Heart right ventricle (tissue), 16 donors: ENCODE data around the gene GNG12. TPM values are rescaled to one million over a fixed set of nuclear protein-coding genes. Genes with fewer than 3 reads are reported as not detected.

Source experiments
- ATAC-seq, 8 donors: fragments of 200-7000 bp; cut with Tn5 transposase; one replicate each; pipeline ENCODE4 v1.9.1; 2020; ENCODE audit warnings: mild to moderate bottlenecking in 8 of 8, moderate library complexity in 8 of 8, moderate number of reproducible peaks in 1 of 8
- DNase-seq, 2 donors: peaks; one replicate each; pipeline ENCODE4 v3.0.0-alpha.2; 2020
- H3K27ac ChIP-seq, 10 donors: fragments of 200-600 bp; sonication (generic) in 2 of 10; one replicate each; pipeline versions ENCODE4 v1.5.0 to v1.8.0; 2020 to 2022; ENCODE audit warnings: mild to moderate bottlenecking in 3 of 10
- H3K27me3 ChIP-seq, 7 donors: fragments of 200-600 bp; one replicate each; pipeline ENCODE4 v1.8.0; 2021 to 2022; ENCODE audit warnings: mild to moderate bottlenecking in 2 of 7
- H3K36me3 ChIP-seq, 9 donors: fragments of 200-600 bp; sonication (generic) in 1 of 9; one replicate each; pipeline versions ENCODE4 v1.5.0 to v1.8.0; 2020 to 2022; ENCODE audit warnings: mild to moderate bottlenecking in 2 of 9
- H3K4me1 ChIP-seq, 9 donors: fragments of 200-600 bp; sonication (generic) in 1 of 9; one replicate each; pipeline versions ENCODE4 v1.5.0 to v1.8.0; 2020 to 2022; ENCODE audit warnings: mild to moderate bottlenecking in 4 of 9
- H3K4me3 ChIP-seq, 10 donors: fragments of 200-600 bp; sonication (generic) in 2 of 10; one replicate each; pipeline versions ENCODE4 v1.5.0 to v1.8.0; 2020 to 2022; ENCODE audit warnings: mild to moderate bottlenecking in 7 of 10, moderate library complexity in 2 of 10
- H3K9me3 ChIP-seq, 11 donors: fragments of 200-600 bp in 10 of 11; sonication (generic) in 2 of 11; one replicate each; pipeline versions ENCODE4 v1.5.0 to v1.8.0; 2013 to 2022; ENCODE audit warnings: mild to moderate bottlenecking in 2 of 11, control low read depth in 1 of 11, moderate library complexity in 1 of 11
- CTCF ChIP-seq, 9 donors: fragments of 200-600 bp; sonication (generic) in 2 of 9; IDR thresholded peaks; one replicate each; pipeline versions ENCODE4 v1.5.0 to v1.8.0; 2021 to 2022; ENCODE audit warnings: antibody characterized with exemption in 9 of 9, mild to moderate bottlenecking in 5 of 9, moderate library complexity in 1 of 9
- WGBS, 2 donors: extraction: QIAGEN DNeasy Blood & Tissue Kit; methylation state at CpG; one replicate each; pipeline ENCODE4 v1.1.7; 2013; ENCODE audit warnings: inconsistent platforms in 1 of 2; 5-methylcytosine and 5-hydroxymethylcytosine counted together
- intact Hi-C, 10 donors: fragments of 100-400 bp; cut with DNase I; formaldehyde crosslinking; loops; one replicate each; pipeline versions ENCODE4 v1.11.1 to v1.14.2; 2022
- polyA plus RNA-seq, 2 donors: library from polyadenylated mRNA; stranded (reverse); fragments of 200-250 nt; gene quantifications; one replicate each; pipeline ENCODE4 v1.2.3, GENCODE V29; 2013
- total RNA-seq, 10 donors: library from RNA; stranded (reverse); fragmentation: NEBNext Ultra II Directional in 3 of 10; extraction: Animal tissue kit (Norgen Biotek cat#: 25700) in 3 of 10; gene quantifications; one replicate each; pipeline versions ENCODE4 v1.2.1 to v1.2.4, GENCODE V29; 2021 to 2023
- donor health status: Arrhythmogenic right ventricular cardiomyopathy.
- donor health status: ischemic (EF 13 %, LVEDD 7.1; RV severe dilation, severe dysfunction).
- donor health status: healthy with polysubstance abuse.
- donor health status: DM: no; HTN: yes; CAD: no.
- donor health status: DM: no; HTN: no; CAD: no.
- donor health status: ischemic (EF 25% LVEDD 6.9; RV normal size, moderate dysfunction).
- donor health status: ischemic (EF 25% LVEDD 5.7; RV mildly dilated, moderate dysfunction).
- donor health status: healthy.
- donor health status: DM: yes; HTN: yes; CAD: no.
- donor health status: Ischemic cardiomyopathy.
- donor health status: ischemic (EF 35%, LVEDD 5.7; RV mildly dilated, moderate dysfunction).
- donor health status: nonischemic (EF 11% LVEDD 7.7; RV severe dilation, severe dysfunction).
- donor health status: DM: yes; HTN: yes; CAD: no.
- donor health status: PGD.
- donor health status: ischemic (EF 29% LVEDD 5.4; RV normal size, mild dysfunction).
- donor health status: nonischemic (EF 23%, LVEDD 6.1; RV moderate dilation, normal function).

GNG12 gene
- total and polyA plus RNA-seq, 12 donors = 8.5 to 49.4 (median 34.5) TPM

GRCh38 chr1:67688526-67689219 lies 144.6 kb downstream of the GNG12 start:
- DNase-seq = no peak
- 56 to 60% methylated on average over 3 of the region's 3 CpGs for WGBS, 2 donors
- peak overlapping the region in 2 of 10 donors; percentile 10 to 99 for H3K27ac ChIP-seq
- no peak for ATAC-seq
- TF ChIP-seq CTCF (IDR thresholded peaks at IDR 0.05) = no peak
- no peaks in the 10 kb centered on the region for H3K9me3 ChIP-seq
- H3K4me1 ChIP-seq = peaks cover 2 to 42% (median 35%) of the 10 kb centered on the region in 9 donors
- peaks cover 0 to 45% (median 18%) of the 10 kb centered on the region in 9 donors for H3K36me3 ChIP-seq
- H3K4me3 ChIP-seq = no peak overlapping the region
- H3K27me3 ChIP-seq = no peaks in the 10 kb centered on the region
- intact Hi-C loops = loop anchor here (5.0 to 10.0 kb wide), 10 partner anchors 34 to 154 kb away; partner anchors contain the start of gene GNG12 (in 1 of the 10)

- Histone ChIP-seq H3K36me3 (peaks cover 0 to 45% (median 18%) of the 10 kb centered on the region in 9 donors), H3K9me3 (no peaks in the 10 kb centered on the region), H3K27me3 (no peaks in the 10 kb centered on the region), H3K4me3 (peak overlapping the region in 8 of 10 donors; percentile 74 to 97 (median 90)), H3K4me1 (peaks cover 2 to 52% (median 35%) of the 10 kb centered on the region in 9 donors), H3K27ac (peak overlapping the region in 9 of 10 donors; percentile 94 to 100 (median 98))
- intact Hi-C loops = loop anchor here (2.0 to 10.0 kb wide), 15 partner anchors 35 to 153 kb away; partner anchors contain the start of gene GNG12 (in 1 of the 10)
- 50 to 62% methylated on average over 4 of the region's 4 CpGs for WGBS, 2 donors
- TF ChIP-seq CTCF (IDR thresholded peaks at IDR 0.05) = no peak
- ATAC-seq (no peak), DNase-seq (no peak)
Observed at GRCh38 chr1:67687649-67688048, 145.6 kb downstream of the GNG12 start.

GRCh38 chr1:67687198-67687545 lies 146.1 kb downstream of the GNG12 start:
- Histone ChIP-seq H3K4me1 (peaks cover 2 to 52% (median 35%) of the 10 kb centered on the region in 9 donors), H3K27me3 (no peaks in the 10 kb centered on the region), H3K27ac (peak overlapping the region; percentile 94 to 100 (median 98)), H3K9me3 (no peaks in the 10 kb centered on the region), H3K4me3 (peak overlapping the region in 9 of 10 donors; percentile 59 to 97 (median 89)), H3K36me3 (peaks cover 0 to 45% (median 18%) of the 10 kb centered on the region in 9 donors)
- no peak for DNase-seq
- 26 to 35% methylated on average over 3 of the region's 3 CpGs for WGBS, 2 donors
- intact Hi-C loops = loop anchor here (2.0 to 10.0 kb wide), 15 partner anchors 35 to 152 kb away; partner anchors contain the start of gene GNG12 (in 1 of the 10)
- TF ChIP-seq CTCF (IDR thresholded peaks at IDR 0.05) = no peak
- ATAC-seq = no peak

- DNase-seq (peak; percentile 72 to 81), ATAC-seq (peak; percentile 48 to 83 (median 74))
- intact Hi-C loops = loop anchor here (2.0 to 10.0 kb wide), 15 partner anchors 36 to 152 kb away; partner anchors contain the start of gene GNG12 (in 1 of the 10)
- WGBS, 2 donors = 1% methylated on average over 43 of the region's 43 CpGs
- Histone ChIP-seq H3K27ac (peak overlapping the region; percentile 94 to 100 (median 98)), H3K4me1 (peaks cover 2 to 52% (median 35%) of the 10 kb centered on the region in 9 donors), H3K9me3 (no peaks in the 10 kb centered on the region), H3K36me3 (peaks cover 0 to 44% (median 18%) of the 10 kb centered on the region in 9 donors), H3K27me3 (no peaks in the 10 kb centered on the region), H3K4me3 (peak overlapping the region; percentile 59 to 97 (median 90))
- TF ChIP-seq CTCF (IDR thresholded peaks at IDR 0.05) = peak in 3 of 9 donors; percentile 20 to 36 (median 32)
Observed at GRCh38 chr1:67686267-67687197, 146.7 kb downstream of the GNG12 start.
